Activated CD4-positive, alpha-beta T cell treated with anti-CD3 and anti-CD28 coated beads, Interleukin-2, Interleukin-6, amounts not matched to agents 100 ng/mL and 50 ng/mL, durations not matched to agents 16 hours and 8 hours (primary cell): Measurements from ENCODE around the gene TXNDC2.
A peak's percentile ranks its signal among the peaks of the same experiment; 100 is the strongest.
"Not testable (repeated sequence)": the region's sequence is repeated elsewhere in the genome, so short reads cannot be mapped to it uniquely, and the experiment has no call there.

ENCODE experiments used
- DNase-seq: peaks from one replicate; pipeline ENCODE4 v3.0.0-alpha.2; 2020

Gene TXNDC2

DNA sequence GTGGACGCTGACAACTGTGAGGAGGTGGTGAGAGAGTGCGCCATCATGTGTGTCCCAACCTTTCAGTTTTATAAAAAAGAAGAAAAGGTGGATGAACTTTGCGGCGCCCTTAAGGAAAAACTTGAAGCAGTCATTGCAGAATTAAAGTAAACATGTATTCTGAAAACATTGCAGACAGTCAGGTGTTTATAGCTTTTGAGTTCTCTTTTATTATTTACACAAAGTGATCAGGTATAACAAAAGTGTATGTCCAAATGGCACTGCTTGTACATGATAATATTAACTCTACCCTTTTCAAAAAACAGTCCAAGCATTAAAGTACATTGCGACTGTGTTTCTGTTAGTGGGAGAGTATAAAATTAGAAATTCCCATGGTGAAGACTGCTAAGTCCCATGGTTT, 2.2 kb downstream of the TXNDC2 start:
- DNase-seq, result no peak

DNA sequence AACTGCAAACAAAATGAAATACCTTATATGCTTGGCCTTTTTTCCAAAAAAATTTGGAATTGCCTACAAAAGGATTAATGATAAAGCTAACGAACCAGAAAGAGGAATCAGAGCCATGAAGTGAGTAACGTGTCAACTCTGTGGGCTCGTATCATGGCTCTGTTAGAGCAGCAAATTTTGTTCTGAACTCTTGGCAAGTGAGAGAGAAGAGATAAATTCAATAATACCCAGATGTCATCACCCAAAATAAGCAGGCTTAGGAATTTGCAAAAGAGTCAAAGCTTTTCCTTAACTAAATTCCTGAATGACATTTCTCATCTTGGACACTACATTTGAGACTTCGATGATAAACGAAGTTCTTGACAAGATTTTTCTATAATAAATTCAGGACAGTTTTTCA, 4.4 kb downstream of the TXNDC2 start:
- DNase-seq, result no peak

DNA sequence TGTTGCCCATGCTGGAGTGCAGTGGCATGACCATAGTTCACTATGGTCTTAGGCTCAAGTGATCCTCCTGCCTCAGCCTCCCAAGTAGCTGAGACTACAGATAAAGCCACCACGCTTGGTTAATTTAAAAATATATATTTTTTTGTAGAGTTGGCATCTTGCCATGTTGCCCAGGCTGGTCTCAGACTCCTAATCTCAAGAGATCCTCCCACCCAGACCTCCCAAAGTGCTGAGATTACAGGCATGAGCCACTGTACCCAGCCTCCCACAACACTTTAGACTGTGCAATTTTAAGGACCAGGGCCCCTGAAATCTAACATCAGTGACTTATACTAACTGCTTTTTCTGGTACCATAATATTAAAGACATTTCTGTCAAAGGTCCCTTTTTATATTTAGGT, 5.2 kb downstream of the TXNDC2 start:
- no peak for DNase-seq

DNA sequence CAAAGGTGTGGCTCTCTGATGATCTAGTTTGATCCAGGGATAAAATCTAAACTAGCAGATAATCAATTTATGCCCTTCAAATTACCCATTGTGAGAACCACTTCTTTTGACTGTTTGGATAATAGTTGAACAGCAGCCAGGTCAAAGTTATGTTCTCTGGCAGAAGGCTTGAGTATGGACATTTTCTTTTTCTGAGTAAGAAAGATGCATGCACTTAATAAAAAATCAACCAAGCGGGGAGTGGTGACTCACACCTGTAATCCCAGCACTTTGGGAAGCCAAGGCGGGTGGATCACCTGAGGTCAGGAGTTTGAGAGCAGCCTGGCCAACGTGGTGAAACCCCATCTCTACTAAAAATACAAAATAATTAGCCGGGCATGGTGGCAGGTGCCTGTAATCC, 5.7 kb downstream of the TXNDC2 start:
- DNase-seq, result not testable (repeated sequence)

DNA sequence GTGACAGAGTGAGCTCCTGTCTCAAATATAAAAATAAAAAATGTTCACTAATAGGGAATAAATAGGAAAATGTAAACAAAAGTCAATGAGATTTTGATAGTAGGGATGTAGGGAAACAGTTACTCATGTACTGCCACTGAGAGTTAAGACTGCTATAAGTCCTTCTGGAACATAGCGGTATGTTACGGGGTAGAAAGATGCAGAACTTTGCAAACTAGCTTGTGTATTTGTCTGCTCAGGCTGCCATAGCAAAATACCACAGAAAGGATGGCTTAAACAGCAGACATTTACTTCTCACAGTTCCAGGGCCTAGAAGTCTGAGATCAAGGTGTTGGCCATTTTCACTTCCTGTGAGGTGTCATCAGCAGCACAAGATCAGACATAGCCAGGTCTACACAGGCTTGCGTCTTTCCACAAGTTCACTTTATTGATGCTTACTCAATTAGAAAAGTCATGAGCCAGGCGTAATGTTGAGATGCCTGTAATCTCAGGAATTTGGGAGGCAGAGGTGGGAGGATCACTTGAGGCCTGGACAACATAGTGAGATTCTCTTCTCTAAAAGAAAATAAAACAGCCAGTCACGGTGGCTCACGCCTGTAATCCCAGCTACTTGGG, 8.8 kb downstream of the TXNDC2 start:
- DNase-seq, result no peak

DNA sequence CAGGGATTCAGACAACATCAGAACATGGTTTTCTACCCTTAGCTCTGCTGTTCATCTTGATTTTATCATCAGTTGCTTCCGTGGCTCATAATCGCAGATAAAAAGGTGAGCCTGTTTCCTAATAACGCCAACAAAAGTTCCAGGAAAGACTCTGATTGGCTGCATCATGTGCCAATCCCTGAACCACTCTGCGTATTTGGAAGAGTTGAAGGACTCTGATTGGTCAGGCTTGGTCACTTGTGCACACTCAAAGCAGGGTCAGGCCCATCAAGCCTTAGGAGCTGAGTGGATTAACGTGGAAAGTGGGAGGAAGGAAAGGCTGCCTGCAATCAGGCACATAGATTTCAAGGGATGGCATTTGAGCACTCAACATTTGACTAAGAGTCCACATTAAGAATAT, 11.4 kb downstream of the TXNDC2 start:
- no peak for DNase-seq

DNA sequence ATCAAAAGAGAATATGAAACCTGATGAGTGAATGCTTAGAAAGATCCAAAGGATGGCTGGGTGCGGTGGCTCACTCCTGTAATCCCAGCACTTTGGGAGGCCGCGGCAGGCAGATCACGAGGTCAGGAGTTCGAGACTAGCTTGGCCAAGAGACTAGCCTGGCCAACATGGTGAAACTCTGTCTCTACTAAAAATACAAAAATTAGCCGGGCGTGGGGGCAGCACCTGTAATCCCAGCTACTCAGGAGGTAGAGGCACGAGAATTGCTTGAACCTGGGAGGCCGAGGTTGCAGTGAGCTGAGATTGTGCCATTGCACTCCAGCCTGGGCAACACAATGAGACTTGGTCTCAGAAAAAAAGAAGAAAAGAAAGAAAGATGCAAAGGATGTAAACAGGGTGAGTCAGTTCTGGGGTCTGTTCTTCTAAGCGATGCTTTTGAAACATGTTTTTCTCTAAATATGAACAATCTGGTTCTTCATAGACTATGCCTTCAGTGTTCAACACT, 12.1 kb downstream of the TXNDC2 start:
- DNase-seq, result not testable (repeated sequence)

DNA sequence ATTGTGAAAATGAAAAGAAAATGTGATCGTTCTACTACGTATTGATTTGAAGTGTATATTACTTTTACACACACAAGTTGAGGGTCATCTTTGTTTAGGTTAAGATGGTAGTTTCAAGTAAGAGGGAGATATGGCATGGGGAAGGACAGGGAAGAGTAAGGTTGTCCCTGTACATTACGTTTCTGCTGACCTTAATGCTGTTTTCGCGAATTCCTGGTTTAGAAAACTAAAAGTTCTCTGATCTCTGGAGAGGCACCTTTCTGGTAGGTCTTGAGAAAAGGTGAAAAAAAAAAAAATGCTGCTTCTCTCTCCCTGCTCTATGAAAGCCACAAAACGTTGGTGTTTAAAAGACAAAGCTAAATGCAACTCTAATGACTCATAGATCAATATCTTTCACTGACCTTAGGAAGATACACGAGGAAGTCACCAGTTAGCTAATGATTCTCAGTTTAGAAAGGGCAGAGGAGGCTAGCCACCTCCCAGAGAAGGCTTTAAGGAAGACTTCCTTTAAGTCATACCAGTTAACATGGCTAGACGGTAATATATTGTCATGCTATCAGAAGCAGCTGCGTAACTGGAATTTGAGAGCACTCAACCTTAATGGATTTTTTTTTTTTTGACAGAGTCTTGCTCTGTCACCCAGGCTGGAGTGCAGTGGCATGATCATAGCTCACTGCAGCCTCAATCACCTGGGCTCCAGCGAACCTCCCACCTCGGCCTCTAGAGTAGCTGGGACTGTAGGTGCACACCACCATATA, 13.2 kb downstream of the TXNDC2 start:
- peak; percentile 16 for DNase-seq

DNA sequence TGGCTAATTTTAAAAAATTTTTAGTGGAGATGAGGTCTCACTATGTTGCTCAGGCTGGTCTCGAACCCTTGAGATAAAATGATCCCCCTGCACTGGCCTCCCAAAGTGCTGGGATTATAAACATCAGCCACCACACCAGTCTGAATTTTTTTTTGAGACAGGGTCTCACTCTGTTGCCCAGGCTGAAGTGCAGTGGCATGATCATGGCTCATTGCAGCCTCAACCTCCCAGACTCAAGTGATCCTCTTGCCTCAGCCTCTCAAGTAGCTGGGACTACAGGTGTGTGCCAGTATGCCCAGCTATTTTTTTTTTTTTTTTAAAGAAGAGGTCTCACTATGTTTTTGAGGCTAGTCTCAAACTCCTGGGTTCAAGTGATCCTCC, 13.8 kb downstream of the TXNDC2 start:
- DNase-seq, result not testable (repeated sequence)

DNA sequence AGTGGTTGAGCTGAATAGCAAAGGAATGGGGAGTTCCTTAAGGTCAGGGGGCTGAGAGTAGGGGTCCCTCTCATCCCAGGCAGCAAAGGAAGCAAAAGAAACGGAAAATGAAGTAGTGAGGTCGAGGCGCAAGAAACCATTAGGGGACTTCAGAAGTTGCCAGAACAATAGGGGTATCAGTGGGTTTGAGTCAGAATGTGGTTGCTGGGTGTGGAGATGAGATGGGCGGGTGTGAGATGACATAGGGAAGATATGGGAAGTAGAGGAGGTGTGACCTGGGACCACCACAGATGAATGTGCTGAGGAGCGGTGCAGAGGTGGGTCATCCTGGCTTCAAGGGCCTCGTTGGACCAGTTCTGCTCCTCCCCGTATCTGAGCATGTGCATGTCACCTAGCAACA, 14.9 kb downstream of the TXNDC2 start:
- no peak for DNase-seq

DNA sequence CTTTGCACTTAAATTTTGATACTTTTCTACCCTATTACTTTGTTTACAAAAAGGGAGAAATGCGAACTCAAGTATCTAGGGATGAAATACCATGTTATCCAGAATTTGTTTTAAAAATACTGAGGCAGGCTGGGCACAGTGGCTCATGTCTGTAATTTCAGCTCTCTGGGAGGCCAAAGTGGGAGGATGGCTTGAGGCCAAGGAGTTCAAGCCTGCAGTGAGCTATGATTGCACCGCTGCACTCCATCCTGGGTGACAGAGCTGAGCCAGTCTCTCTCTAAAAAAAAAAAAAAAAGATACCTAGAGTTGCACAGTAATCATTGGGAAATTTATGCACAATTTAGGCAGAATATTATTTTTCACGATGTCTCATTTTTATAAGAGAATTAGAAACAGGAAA, 15.6 kb downstream of the TXNDC2 start:
- no peak for DNase-seq

DNA sequence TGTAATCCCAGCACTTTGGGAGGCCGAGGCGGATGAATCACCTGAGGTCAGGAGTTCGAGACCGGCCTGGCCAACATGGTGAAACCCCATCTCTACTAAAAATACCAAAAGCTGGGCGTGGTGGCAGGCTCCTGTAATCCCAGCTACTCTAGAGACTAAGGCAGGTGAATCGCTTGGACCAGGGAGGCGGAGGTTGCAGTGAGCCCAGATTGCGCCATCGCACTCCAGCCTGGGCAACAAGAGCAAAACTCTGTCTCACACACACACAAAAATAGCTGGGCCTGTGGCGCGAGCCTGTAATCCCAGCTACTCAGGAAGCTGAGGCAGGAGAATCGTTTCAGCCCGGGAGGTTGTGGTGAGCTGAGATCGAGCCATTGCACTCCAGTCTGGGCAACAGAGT, 16.5 kb downstream of the TXNDC2 start:
- not testable (repeated sequence) for DNase-seq

DNA sequence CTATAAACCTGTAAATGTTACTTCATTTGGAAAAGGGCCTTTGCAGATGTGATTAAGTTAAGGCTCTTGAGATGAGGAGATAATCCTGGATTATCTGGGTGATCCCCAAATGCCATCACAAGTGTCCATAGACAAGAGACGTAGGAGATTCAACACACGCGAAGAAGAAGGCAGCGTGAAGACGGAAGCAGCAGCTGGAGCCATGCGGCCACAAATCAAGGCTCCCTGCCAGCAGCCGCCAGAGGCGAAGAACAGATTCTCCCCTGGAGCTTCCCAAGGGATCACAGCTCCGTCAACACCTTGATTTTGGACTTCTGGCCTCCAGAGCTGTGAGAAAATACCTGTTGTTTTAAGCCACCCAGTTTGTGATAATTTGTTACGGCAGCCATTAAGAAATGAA, 17.1 kb downstream of the TXNDC2 start:
- no peak for DNase-seq

DNA sequence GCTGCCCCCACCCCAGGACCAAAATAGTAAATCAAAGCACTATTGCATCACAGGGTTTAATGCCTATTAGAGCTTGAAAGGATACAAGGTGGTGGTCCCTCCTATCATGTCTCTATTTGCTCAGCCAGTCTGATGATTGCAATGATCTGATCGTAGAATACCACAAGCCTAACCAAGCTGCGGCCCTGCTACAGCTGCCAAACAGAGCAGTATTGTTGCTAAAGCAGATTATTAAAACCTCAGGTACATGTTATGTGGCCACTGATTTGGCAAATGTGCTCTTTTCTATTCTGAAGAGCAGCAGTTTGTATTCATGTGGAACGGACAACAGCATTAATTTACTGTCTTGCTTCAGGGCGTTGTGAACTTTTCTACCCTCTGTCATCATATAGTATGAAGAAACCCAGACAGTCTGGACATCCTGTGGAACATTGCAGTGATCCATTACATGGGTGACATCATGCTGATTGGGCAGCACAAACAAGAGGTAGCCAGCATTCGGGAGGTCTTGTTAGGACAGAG, 19.7 kb downstream of the TXNDC2 start:
- no peak for DNase-seq

DNA sequence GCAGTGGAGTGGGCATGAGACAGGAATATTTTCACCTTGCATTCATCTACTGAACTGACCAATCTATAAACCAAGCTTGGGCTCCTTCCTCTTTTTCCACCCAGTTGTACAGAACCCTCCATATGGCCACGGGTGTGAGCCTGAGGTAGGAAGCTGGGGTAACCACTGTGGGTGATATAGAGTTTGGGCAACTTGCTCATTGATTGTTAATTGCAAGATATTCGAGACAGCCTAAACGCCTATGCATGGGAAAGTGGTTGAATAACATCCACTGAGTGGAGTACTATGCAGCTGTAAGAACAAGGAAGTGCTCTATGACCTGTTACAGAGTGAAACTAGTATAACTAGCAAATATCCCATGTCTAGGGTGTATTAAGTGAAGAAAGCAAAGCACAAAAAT, 20.7 kb downstream of the TXNDC2 start:
- no peak for DNase-seq

DNA sequence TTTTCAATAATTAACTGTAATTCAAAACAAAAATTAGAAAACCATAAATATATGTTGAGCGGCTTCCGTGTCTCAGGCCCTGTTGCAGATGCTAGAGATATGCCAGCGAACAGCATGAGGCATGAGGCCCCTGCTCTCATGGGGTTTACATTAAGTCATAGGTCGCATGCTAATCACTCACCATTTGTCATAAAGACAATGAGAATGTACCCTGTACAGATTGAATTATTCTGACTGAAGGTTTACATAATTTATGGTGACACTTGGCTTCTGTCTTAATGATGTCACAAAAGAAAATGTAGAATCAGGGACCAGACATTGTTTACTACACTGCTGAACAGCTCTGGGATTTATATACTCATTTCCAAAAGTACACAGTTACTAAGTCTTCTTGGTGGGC, 22.1 kb downstream of the TXNDC2 start:
- no peak for DNase-seq

DNA sequence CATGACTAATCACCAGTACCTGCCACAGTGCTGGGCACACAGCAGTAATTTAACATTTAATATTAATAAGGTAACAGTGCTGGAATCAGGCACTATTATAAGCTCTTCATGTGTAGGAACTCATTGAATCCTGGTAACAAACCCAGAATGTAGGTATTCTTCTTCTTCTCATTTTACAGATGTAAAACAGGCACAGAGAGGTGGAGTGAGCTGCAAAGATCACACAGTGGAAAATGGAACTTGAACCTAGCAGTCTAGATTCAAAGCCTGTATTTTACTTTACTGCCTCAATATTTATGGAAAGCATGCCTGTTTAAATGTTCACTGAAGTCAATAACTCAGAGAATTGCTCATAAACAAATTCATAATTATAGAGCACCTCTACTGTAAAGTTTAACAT, 24.3 kb downstream of the TXNDC2 start:
- DNase-seq, result no peak

DNA sequence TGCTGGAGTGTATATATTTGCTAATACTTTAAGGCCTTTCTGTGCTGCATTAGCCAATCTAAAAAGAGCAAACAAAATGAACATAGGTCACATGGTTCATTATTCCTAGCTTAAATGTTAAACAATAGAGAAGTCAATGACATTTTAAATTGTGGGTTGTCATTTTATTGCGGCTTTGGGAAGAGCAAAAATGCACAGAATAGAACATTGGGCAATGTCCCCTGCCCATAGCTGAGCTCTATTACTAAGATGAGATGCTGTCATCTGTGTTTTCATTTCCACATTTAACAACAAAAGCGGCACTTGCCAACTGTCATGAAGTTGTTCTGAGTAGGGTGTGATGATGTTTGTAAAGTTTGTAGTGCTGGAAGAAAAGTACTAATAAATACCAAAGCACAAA, 24.9 kb downstream of the TXNDC2 start:
- DNase-seq, result no peak

DNA sequence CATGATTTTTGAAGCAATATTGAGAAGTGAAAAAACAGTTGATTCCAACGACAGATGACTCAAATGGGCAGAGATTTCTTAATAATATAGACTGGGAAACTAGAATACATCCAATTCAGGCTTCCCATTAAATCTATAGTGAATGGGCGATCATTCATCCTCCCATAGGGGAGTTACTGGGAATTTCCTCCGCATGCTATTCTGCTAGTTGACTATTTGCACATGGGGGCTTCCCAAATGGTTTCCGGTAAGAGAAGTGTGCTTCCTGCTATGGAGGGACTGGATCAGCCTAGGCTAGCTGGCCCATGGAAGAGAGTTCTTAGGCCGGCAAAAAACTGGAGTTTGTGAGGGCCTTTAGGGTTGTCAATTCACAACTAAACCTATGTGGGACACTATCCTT, 25.5 kb downstream of the TXNDC2 start:
- no peak for DNase-seq

DNA sequence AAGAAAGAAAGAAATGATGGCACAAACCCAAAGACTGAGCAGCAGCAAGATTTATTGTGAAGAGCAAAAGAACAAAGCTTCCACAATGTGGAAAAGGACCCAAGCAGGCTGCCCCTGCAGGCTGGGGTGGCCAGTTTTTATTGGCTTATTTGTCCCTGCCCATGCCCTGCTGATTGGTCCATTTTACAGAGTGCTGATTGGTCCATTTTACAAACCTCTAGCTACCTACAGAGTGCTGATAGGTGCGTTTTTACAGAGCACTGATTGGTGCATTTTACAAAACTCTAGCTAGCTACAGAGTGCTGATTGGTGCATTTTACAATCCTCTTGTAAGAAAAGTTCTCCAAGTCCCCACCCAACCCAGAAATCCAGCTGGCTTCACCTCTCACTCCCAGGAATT, 26.5 kb downstream of the TXNDC2 start:
- DNase-seq, result not testable (repeated sequence)

DNA sequence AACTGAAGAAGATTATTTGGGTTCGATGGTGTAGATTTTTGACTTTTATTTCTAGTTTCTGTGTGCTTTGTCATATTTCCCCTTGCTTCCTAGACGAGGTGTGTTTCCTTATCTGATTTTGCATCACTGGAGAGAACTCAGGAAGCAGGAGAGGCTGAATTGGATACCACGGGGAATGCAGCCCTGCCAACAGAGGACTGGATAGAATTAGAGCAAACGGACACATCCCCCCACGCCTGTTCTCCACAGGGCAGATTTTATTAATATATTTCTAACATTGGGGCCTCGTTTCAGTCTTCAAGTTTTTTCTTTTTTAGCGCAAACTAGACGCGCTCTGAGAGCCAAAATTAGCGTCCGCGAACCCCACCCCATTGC, 27.4 kb downstream of the TXNDC2 start:
- no peak for DNase-seq

DNA sequence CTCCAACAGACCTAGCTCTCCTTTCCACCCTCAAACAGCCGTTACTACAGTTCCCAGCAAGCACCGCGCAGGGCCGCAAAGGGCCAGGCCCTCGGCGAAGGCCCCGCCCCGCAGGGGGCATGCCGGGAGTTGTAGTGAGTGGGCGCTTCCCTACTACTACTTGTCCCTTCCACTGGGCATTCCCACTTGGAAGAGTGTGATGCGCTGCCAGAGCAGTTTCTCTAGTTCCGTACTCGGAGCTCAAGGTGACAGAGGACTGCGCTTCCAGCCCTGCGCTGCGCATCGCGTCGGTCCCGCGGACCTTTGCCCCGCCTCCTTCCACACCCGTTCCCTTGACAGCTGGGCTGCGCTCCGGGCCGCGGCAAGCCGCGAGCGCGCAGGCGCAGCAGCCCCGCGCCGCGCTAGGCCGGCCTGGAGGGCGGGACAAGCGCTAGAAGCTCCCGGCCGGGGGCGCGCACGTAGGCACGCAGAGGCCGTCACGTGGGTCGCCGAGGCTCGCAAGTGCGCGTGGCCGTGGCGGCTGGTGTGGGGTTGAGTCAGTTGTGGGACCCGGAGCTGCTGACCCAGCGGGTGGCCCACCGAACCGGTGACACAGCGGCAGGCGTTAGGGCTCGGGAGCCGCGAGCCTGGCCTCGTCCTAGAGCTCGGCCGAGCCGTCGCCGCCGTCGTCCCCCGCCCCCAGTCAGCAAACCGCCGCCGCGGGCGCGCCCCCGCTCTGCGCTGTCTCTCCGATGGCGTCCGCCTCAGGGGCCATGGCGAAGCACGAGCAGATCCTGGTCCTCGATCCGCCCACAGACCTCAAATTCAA, 28.0 kb downstream of the TXNDC2 start, which contains the start of gene VAPA:
VAPA (plus strand) TSS at position 491 of the 808 bp plus-strand sequence; CDS start at position 732, 241 bp downstream.
- peak; percentile 94 for DNase-seq

DNA sequence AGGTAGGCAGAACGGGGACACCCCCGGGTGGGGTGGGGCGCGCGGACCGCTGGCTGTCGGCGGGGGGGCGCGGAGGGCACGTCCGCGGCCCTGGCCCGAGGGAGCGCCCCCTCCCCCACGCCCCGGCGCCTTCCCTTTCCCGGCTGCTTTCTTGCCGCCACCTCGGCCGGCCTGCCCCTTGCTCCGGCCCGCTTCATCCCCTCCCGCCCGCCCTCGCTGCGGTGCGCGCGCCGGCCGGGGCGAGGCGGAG, 28.5 kb downstream of the TXNDC2 start:
- DNase-seq, result no peak
